ENCODE measurements around the gene MLST8.

The MLST8 gene

DNA sequence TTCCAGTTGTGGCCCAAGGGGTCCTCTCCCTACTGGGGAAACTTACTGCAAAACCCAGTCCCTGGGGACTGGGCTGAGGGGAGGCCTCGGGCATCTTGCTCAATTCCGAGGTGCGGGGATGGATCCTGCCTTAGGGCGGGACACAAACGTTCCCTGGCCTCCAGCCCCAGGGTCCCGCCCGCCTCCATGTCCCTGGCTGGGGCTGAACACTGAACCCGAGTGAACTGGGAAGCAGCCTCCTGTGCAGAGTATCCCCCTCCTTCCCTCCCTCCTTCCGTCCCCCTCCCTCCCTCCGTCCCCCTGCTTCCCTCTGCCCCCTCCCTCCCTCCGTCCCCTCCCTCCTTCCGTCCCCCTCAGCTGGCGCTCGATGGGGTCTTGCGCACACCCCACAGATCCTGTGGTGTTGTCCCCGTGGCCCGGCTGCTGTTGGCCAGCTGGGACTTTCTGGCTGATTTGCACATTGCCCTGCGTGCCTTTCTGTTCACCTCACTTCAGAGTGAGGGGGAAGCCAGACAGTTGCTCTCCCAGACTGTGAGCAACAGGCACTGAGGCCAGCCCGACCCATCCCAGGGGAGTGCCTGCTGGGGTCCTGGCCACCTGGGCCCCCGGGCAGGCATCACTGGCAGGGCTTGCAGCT lies 44.2 kb upstream of the MLST8 start:
- H3K9me3 ChIP-seq (ENCODE audit: insufficient read depth, low read length, severe bottlenecking): peaks cover 11% of the 10 kb centered on the region
- no peak overlapping the region for H3K4me2 ChIP-seq (ENCODE audit: insufficient read depth, low read length)
- H3K4me3 ChIP-seq (ENCODE audit: low read depth in 1 of 2, low read length in 2 of 2): no peak overlapping the region
- H3K4me1 ChIP-seq (ENCODE audit: insufficient read depth, low read length): peaks cover 27% of the 10 kb centered on the region
- TF ChIP-seq, protein P1, sequence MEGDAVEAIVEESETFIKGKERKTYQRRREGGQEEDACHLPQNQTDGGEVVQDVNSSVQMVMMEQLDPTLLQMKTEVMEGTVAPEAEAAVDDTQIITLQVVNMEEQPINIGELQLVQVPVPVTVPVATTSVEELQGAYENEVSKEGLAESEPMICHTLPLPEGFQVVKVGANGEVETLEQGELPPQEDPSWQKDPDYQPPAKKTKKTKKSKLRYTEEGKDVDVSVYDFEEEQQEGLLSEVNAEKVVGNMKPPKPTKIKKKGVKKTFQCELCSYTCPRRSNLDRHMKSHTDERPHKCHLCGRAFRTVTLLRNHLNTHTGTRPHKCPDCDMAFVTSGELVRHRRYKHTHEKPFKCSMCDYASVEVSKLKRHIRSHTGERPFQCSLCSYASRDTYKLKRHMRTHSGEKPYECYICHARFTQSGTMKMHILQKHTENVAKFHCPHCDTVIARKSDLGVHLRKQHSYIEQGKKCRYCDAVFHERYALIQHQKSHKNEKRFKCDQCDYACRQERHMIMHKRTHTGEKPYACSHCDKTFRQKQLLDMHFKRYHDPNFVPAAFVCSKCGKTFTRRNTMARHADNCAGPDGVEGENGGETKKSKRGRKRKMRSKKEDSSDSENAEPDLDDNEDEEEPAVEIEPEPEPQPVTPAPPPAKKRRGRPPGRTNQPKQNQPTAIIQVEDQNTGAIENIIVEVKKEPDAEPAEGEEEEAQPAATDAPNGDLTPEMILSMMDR (IDR thresholded peaks at IDR 0.05; ENCODE audit: borderline replicate concordance, extremely low read depth, low read length, poor library complexity, severe bottlenecking): no peak
- TF ChIP-seq EZH2 (IDR thresholded peaks at IDR 0.05; ENCODE audit: borderline replicate concordance, low read depth, low read length, severe bottlenecking): no peak
- no peak overlapping the region for H3K9ac ChIP-seq (ENCODE audit: low read depth, low read length)
- no peak for ATAC-seq (ENCODE audit: insufficient read depth, low read depth)
- no peak overlapping the region for H3K27ac ChIP-seq (ENCODE audit: low read length)
- H2AFZ ChIP-seq (ENCODE audit: low read depth, low read length): no peak overlapping the region
- peaks cover 72% of the 10 kb centered on the region for H4K20me1 ChIP-seq (ENCODE audit: insufficient read depth, low read length)
- peaks cover 32% of the 10 kb centered on the region for H3K36me3 ChIP-seq (ENCODE audit: insufficient read depth, low read length)
- H3K79me2 ChIP-seq (ENCODE audit: insufficient read depth, low read length): peaks cover 91% of the 10 kb centered on the region
- no peak for DNase-seq
- no peaks in the 10 kb centered on the region for H3K27me3 ChIP-seq (ENCODE audit: insufficient read depth, low read length, poor library complexity)

DNA sequence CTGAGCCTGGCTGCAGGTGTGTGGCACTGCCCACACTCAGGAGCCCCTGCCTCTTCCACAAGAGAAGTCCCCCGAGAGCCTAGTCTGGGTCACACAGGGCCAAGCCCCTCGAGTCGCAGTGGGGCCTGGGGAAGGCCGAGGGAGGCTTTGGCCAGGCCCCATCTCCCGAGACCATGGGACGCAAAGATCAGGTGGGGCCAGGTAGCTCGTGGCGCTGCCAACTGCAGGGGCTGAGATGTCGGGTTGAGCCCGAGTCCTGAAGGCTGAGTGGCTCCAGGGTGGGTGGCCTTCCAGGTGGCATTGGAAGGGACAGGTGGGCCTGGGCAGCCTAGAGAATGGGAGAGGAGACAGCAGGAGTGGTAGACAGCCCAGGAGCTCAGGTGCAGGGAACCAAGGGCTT lies 43.3 kb upstream of the MLST8 start:
- H3K27ac ChIP-seq (ENCODE audit: low read length): no peak overlapping the region
- peaks cover 65% of the 10 kb centered on the region for H4K20me1 ChIP-seq (ENCODE audit: insufficient read depth, low read length)
- DNase-seq (no peak), ATAC-seq (ENCODE audit: insufficient read depth, low read depth) (no peak)
- TF ChIP-seq, protein P1 (IDR thresholded peaks at IDR 0.05; ENCODE audit: borderline replicate concordance, extremely low read depth, low read length, poor library complexity, severe bottlenecking): no peak
- no peak for TF ChIP-seq EZH2 (IDR thresholded peaks at IDR 0.05; ENCODE audit: borderline replicate concordance, low read depth, low read length, severe bottlenecking)
- peaks cover 11% of the 10 kb centered on the region for H3K9me3 ChIP-seq (ENCODE audit: insufficient read depth, low read length, severe bottlenecking)
- H3K79me2 ChIP-seq (ENCODE audit: insufficient read depth, low read length): peaks cover 88% of the 10 kb centered on the region
- no peak overlapping the region for H3K9ac ChIP-seq (ENCODE audit: low read depth, low read length)
- no peak overlapping the region for H3K4me3 ChIP-seq (ENCODE audit: low read depth in 1 of 2, low read length in 2 of 2)
- H2AFZ ChIP-seq (ENCODE audit: low read depth, low read length): no peak overlapping the region
- no peaks in the 10 kb centered on the region for H3K27me3 ChIP-seq (ENCODE audit: insufficient read depth, low read length, poor library complexity)
- H3K36me3 ChIP-seq (ENCODE audit: insufficient read depth, low read length): peaks cover 41% of the 10 kb centered on the region
- H3K4me2 ChIP-seq (ENCODE audit: insufficient read depth, low read length): no peak overlapping the region
- H3K4me1 ChIP-seq (ENCODE audit: insufficient read depth, low read length): peaks cover 21% of the 10 kb centered on the region

DNA sequence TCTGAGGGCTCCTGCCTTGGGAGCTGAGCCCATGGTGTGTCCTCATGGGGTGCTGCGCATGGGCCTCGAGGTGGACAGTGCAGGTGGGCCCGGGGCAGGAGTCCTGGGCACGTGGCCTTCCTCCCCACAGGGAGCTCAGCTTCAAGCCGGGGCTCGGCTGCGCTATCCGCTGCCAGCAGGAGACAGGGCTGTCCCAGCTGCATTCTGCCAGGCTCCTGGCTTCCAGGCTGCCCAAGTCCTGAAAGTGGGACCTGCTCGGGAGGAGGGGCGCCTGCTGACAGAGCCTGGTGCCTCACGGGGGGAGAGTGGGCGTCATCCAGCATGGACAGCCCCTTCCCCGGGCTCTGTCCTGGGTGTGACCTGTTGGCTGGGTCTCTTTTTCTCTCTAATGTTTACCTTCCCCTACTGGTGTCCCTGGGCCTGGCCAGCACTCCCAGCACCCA lies 42.6 kb upstream of the MLST8 start:
- Histone ChIP-seq H3K27me3 (ENCODE audit: insufficient read depth, low read length, poor library complexity) (no peaks in the 10 kb centered on the region), H3K27ac (ENCODE audit: low read length) (no peak overlapping the region), H3K4me2 (ENCODE audit: insufficient read depth, low read length) (no peak overlapping the region), H2AFZ (ENCODE audit: low read depth, low read length) (no peak overlapping the region), H3K36me3 (ENCODE audit: insufficient read depth, low read length) (peaks cover 48% of the 10 kb centered on the region), H3K4me1 (ENCODE audit: insufficient read depth, low read length) (peaks cover 13% of the 10 kb centered on the region), H3K9ac (ENCODE audit: low read depth, low read length) (no peak overlapping the region), H3K79me2 (ENCODE audit: insufficient read depth, low read length) (peaks cover 80% of the 10 kb centered on the region), H4K20me1 (ENCODE audit: insufficient read depth, low read length) (peaks cover 63% of the 10 kb centered on the region), H3K4me3 (ENCODE audit: low read depth in 1 of 2, low read length in 2 of 2) (no peak overlapping the region), H3K9me3 (ENCODE audit: insufficient read depth, low read length, severe bottlenecking) (peaks cover 11% of the 10 kb centered on the region)
- DNase-seq (no peak), ATAC-seq (ENCODE audit: insufficient read depth, low read depth) (no peak)
- TF ChIP-seq, protein P1 (IDR thresholded peaks at IDR 0.05; ENCODE audit: borderline replicate concordance, extremely low read depth, low read length, poor library complexity, severe bottlenecking): no peak
- TF ChIP-seq EZH2 (IDR thresholded peaks at IDR 0.05; ENCODE audit: borderline replicate concordance, low read depth, low read length, severe bottlenecking): no peak

Data from DND-41 (cell line).